ENCODE measurements around the gene NFKBIZ.

DNA sequence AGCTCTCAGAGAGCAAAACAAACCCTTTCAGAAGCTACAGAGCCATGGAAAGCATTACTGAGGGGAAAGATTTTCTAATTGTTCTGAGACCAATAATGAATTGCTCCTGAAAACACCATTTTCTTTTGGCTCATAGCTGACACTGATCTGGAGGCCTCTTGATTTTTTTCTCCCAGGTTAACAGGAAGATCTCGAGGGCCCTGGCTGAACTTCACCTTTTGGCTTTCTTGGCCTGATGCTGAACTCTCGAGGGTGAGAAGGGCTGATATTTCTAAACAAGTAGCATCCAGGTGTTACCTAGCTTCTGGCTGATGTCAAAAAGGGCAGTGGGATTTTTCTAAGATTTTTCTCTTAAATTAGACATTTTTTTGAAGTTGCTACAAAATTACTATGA, 19.9 kb upstream of the NFKBIZ start:
- TF ChIP-seq, protein P1, sequence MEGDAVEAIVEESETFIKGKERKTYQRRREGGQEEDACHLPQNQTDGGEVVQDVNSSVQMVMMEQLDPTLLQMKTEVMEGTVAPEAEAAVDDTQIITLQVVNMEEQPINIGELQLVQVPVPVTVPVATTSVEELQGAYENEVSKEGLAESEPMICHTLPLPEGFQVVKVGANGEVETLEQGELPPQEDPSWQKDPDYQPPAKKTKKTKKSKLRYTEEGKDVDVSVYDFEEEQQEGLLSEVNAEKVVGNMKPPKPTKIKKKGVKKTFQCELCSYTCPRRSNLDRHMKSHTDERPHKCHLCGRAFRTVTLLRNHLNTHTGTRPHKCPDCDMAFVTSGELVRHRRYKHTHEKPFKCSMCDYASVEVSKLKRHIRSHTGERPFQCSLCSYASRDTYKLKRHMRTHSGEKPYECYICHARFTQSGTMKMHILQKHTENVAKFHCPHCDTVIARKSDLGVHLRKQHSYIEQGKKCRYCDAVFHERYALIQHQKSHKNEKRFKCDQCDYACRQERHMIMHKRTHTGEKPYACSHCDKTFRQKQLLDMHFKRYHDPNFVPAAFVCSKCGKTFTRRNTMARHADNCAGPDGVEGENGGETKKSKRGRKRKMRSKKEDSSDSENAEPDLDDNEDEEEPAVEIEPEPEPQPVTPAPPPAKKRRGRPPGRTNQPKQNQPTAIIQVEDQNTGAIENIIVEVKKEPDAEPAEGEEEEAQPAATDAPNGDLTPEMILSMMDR (conservative IDR thresholded peaks at IDR 0.05; ENCODE audit: low read depth, low read length) = no peak
- TF ChIP-seq EZH2 (IDR thresholded peaks at IDR 0.05; ENCODE audit: low read length, unreplicated experiment) = no peak

Measured in PC-3 (cell line).